Measurements from ENCODE around the gene NIFK.
"Not testable (repeated sequence)": the region's sequence is repeated elsewhere in the genome, so short reads cannot be mapped to it uniquely, and the experiment has no call there.

Gene NIFK

GRCh38 chr2:121694398-121695170 lies 42.1 kb downstream of the NIFK start:
- peak; percentile 21 for DNase-seq

DNA sequence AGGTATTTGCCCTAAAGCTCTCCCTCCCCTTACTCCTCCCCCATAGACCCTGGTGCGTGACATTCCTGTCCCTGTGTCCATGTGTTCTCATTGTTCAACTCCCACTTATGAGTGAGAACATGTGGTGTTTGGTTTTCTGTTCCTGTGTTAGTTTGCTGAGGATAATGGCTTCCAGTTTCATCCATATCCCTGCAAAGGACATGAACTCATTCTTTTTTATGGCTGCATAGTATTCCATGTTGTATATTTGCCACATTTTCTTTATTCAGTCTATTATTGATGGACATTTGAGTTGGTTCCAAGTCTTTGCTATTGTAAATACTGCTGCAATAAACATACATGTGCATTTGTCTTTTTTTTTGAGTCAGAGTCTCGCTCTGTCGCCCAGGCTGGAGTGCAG lies 46.1 kb downstream of the NIFK start:
- DNase-seq = not testable (repeated sequence)

DNA sequence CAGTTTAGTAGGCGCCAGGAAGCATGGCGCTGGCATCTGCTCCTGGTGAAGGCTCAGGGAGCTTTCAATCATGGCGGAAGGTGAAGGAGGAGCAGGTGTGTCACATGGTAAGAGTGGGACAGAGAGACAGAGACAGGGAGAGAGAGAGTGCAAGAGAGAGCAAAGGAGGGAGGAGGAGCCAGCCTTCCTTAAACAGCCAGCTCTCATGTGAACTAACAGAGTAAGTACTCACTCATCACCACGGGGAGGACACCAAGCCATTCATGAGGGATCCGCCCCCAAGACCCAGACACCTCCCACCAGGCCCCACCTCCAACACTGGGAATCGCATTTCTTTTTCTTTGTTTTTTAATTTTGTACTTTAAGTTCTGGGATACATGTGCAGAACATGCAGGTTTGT lies 46.6 kb downstream of the NIFK start:
- DNase-seq = no peak

GRCh38 chr2:121689356-121689755 lies 47.3 kb downstream of the NIFK start:
- DNase-seq = peak; percentile 48

DNA sequence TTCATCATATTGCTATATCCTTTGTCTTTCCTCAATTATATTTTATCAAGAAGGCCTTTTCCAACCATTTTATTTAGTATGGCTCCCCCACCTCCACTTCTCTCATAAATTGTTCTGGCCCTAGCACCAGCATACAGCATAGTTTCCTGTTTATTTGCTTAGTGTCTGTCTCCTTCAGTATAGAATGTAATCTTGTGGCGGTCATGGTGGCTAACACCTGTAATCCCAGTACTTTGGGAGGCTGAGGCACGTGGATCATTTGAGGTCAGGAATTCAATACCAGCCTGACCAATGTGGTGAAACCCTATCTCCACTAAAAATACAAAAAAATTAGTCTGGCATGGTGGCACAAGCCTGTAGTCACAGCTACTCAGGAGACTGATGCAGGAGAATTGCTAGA lies 47.9 kb downstream of the NIFK start:
- DNase-seq = no peak

- DNase-seq = no peak
Observed at GRCh38 chr2:121686902-121687301, 49.8 kb downstream of the NIFK start.

GRCh38 chr2:121686218-121686617 lies 50.5 kb downstream of the NIFK start:
- no peak for DNase-seq

- no peak for DNase-seq
Observed at GRCh38 chr2:121682396-121683298, 54.0 kb downstream of the NIFK start.

DNA sequence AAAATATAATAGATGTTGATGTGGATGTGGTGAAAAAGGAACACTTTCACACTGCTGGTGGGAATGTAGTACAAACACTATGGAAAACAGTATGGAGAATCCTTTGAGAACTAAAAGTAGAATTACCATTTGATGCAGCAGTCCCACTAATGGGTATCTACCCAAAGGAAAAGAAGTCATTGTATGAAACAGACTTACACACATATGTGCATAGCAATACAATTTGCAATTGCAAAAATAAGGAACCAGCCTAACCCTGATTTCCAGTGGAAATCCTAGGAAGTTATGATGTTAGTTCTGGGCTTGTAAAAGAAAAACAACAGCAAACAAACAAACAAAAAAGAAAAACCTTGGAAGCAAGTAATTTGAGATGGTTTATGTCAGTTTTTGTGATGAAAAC lies 58.8 kb downstream of the NIFK start:
- no peak for DNase-seq

Measured in fibroblast of skin of right quadriceps (primary cell).